Upper lobe of left lung (tissue), 4 donors: ENCODE data around the gene KRTAP1-1.

Experiments
- POLR2A ChIP-seq, 4 donors: fragments of 450-650 bp; IDR thresholded peaks; one replicate each; pipeline ENCODE4 v1.5.1; 2016 to 2017; ENCODE audit warnings: antibody characterized with exemption in 4 of 4, mild to moderate bottlenecking in 2 of 4
- TF ChIP-seq, protein P1 (sequence below), 6 experiments: fragments of 450-650 bp in 4 of 6; fragments of 200-600 bp in 2 of 6; sonication (generic) in 2 of 6; IDR thresholded peaks; one replicate each; pipeline ENCODE4 v1.5.1; 2016 to 2019; ENCODE audit warnings: antibody characterized with exemption in 6 of 6

- no peak for TF ChIP-seq POLR2A (IDR thresholded peaks at IDR 0.05)
- TF ChIP-seq, protein P1, sequence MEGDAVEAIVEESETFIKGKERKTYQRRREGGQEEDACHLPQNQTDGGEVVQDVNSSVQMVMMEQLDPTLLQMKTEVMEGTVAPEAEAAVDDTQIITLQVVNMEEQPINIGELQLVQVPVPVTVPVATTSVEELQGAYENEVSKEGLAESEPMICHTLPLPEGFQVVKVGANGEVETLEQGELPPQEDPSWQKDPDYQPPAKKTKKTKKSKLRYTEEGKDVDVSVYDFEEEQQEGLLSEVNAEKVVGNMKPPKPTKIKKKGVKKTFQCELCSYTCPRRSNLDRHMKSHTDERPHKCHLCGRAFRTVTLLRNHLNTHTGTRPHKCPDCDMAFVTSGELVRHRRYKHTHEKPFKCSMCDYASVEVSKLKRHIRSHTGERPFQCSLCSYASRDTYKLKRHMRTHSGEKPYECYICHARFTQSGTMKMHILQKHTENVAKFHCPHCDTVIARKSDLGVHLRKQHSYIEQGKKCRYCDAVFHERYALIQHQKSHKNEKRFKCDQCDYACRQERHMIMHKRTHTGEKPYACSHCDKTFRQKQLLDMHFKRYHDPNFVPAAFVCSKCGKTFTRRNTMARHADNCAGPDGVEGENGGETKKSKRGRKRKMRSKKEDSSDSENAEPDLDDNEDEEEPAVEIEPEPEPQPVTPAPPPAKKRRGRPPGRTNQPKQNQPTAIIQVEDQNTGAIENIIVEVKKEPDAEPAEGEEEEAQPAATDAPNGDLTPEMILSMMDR (IDR thresholded peaks at IDR 0.05), result no peak
These were observed 38.4 kb downstream of the KRTAP1-1 start for GRCh38 chr17:41002814-41003213.
